ENCODE results near the gene TGM3.

The TGM3 gene

GRCh38 chr20:2381303-2381702, 85.5 kb downstream of the TGM3 start:
- ChIA-PET POLR2A (no interaction called here), CTCF (interaction anchor here (0.8 to 2.0 kb wide), 3 partner anchors 23 to 174 kb away, joined by 3 to 6 read pairs (median 3); no protein-coding TSS in a partner anchor)
- no peak for DNase-seq (ENCODE audit: low read depth, low spot score)
- no peak overlapping the region for H3K4me3 ChIP-seq (ENCODE audit: low read depth, low read length)
- no peak for TF ChIP-seq CTCF (IDR thresholded peaks at IDR 0.05; ENCODE audit: insufficient read depth, low read length, missing control alignments)

DNA sequence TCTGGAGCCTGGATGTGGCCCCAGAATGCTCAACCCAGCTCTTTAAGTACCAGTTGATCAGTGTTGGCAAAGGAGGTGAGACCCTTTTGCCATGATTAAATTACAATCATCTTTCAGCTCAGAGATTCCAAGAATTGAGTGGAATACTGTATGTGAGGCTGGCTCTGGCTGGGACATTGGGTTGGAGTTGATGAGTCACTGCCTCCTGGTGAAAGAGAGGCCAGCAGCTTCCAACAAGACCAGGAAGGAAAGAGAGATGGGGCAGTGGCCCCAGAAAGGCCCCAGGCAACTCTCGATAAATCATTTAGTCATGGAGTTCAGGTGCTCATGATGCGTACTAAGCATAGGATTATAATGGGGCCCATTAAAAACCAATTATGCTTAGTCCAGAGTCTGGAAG, 87.0 kb downstream of the TGM3 start:
- H3K4me3 ChIP-seq (ENCODE audit: low read depth, low read length): no peak overlapping the region
- TF ChIP-seq CTCF (IDR thresholded peaks at IDR 0.05; ENCODE audit: insufficient read depth, low read length, missing control alignments): no peak
- no peak for DNase-seq (ENCODE audit: low read depth, low spot score)
- POLR2A ChIA-PET: no interaction called here
- CTCF ChIA-PET: interaction anchor here (0.7 to 7.2 kb wide), 4 partner anchors 8 to 175 kb away, joined by 3 to 57 read pairs (median 6); no protein-coding TSS in a partner anchor

DNA sequence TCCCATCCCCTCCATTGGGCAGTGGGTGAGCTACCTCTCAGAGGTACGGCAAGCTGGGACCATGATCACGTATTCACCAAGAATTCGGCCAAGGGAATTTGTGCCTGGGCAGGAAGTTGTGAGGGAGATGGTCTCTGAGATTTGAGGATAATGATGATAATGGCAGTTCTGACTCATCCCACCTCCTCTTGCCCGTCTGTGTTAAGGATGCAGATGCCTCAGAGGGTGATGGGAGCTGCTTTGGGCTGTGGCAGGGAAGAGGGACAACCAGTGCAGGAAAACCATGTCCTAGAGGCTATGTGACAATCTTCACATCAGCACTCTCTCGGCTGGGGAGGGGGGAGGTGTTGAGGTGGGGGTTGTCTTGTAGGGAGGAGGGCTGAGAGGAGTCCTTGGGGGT, 89.2 kb downstream of the TGM3 start:
- no peak overlapping the region for H3K4me3 ChIP-seq (ENCODE audit: low read depth, low read length)
- no peak for TF ChIP-seq CTCF (IDR thresholded peaks at IDR 0.05; ENCODE audit: insufficient read depth, low read length, missing control alignments)
- POLR2A ChIA-PET: no interaction called here
- CTCF ChIA-PET: interaction anchor here (1.0 to 7.2 kb wide), 6 partner anchors 12 to 177 kb away, joined by 3 to 57 read pairs (median 4); no protein-coding TSS in a partner anchor
- DNase-seq (ENCODE audit: low read depth, low spot score): no peak

GRCh38 chr20:2385496-2385895, 89.7 kb downstream of the TGM3 start:
- POLR2A ChIA-PET: interaction anchor here (1.5 kb wide), 1 partner anchor 71 kb away, joined by 3 read pairs; no protein-coding TSS in a partner anchor
- no peak for DNase-seq (ENCODE audit: low read depth, low spot score)
- no peak overlapping the region for H3K4me3 ChIP-seq (ENCODE audit: low read depth, low read length)
- CTCF ChIA-PET: interaction anchor here (0.8 to 7.2 kb wide), 6 partner anchors 10 to 178 kb away, joined by 3 to 57 read pairs (median 6); no protein-coding TSS in a partner anchor
- TF ChIP-seq CTCF (IDR thresholded peaks at IDR 0.05; ENCODE audit: insufficient read depth, low read length, missing control alignments): no peak

GRCh38 chr20:2386516-2387179, 90.8 kb downstream of the TGM3 start:
- TF ChIP-seq CTCF (IDR thresholded peaks at IDR 0.05; ENCODE audit: insufficient read depth, low read length, missing control alignments): no peak
- POLR2A ChIA-PET: interaction anchor here (1.5 kb wide), 1 partner anchor 72 kb away, joined by 3 read pairs; no protein-coding TSS in a partner anchor
- peak; percentile 7 for DNase-seq (ENCODE audit: low read depth, low spot score)
- no peak overlapping the region for H3K4me3 ChIP-seq (ENCODE audit: low read depth, low read length)
- CTCF ChIA-PET: interaction anchor here (0.8 to 7.2 kb wide), 13 partner anchors 9 to 620 kb away, joined by 3 to 57 read pairs (median 4); no protein-coding TSS in a partner anchor

- no peak for DNase-seq (ENCODE audit: low read depth, low spot score)
- H3K4me3 ChIP-seq (ENCODE audit: low read depth, low read length): no peak overlapping the region
- ChIA-PET CTCF (interaction anchor here (0.8 to 7.2 kb wide), 15 partner anchors 8 to 621 kb away, joined by 3 to 57 read pairs (median 4); no protein-coding TSS in a partner anchor), POLR2A (no interaction called here)
- TF ChIP-seq CTCF (IDR thresholded peaks at IDR 0.05; ENCODE audit: insufficient read depth, low read length, missing control alignments): peak; percentile 41
These were observed 91.4 kb downstream of the TGM3 start for GRCh38 chr20:2387180-2387577.

Data from AG04449 (cell line).